ENCODE results near the gene FAM187B.

FAM187B gene

DNA sequence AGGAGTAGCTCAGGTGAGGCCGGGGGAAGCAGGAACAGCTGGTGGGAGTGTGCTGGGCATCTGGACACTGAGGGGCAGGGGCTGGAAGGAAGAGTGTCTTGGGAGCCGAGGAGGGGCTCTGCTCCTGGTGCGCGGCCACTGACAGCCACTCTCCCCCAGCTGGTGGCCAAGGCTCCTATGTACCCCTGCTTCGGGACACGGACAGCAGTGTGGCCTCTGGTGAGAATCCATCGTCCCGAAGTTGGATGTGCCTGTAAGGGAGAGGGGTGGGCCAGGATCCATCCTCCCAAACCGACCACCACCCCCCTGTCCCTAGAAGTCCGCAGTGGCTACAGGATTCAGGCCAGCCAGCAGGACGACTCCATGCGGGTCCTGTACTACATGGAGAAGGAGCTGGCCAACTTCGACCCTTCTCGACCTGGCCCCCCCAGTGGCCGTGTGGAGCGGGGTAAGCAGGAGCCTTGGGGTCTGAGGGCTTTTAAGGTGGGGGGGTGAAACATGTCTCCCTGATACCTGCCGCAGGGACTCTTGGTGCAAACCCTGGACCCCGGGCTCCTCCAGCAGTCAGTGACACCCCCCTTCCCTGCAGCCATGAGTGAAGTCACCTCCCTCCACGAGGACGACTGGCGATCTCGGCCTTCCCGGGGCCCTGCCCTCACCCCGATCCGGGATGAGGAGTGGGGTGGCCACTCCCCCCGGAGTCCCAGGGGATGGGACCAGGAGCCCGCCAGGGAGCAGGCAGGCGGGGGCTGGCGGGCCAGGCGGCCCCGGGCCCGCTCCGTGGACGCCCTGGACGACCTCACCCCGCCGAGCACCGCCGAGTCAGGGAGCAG lies 38.2 kb upstream of the FAM187B start:
- no peak for DNase-seq (ENCODE audit: low read depth)
- peak overlapping the region; percentile 85 for H3K4me3 ChIP-seq (ENCODE audit: low read depth, low read length)
- in situ Hi-C loops (cut with HindIII; ENCODE audit: low sequenced_read_pairs): no loop called here
- TF ChIP-seq, protein P1, sequence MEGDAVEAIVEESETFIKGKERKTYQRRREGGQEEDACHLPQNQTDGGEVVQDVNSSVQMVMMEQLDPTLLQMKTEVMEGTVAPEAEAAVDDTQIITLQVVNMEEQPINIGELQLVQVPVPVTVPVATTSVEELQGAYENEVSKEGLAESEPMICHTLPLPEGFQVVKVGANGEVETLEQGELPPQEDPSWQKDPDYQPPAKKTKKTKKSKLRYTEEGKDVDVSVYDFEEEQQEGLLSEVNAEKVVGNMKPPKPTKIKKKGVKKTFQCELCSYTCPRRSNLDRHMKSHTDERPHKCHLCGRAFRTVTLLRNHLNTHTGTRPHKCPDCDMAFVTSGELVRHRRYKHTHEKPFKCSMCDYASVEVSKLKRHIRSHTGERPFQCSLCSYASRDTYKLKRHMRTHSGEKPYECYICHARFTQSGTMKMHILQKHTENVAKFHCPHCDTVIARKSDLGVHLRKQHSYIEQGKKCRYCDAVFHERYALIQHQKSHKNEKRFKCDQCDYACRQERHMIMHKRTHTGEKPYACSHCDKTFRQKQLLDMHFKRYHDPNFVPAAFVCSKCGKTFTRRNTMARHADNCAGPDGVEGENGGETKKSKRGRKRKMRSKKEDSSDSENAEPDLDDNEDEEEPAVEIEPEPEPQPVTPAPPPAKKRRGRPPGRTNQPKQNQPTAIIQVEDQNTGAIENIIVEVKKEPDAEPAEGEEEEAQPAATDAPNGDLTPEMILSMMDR (IDR thresholded peaks at IDR 0.05; ENCODE audit: low read depth, low read length, missing control alignments): no peak

GRCh38 chr19:35265900-35266519 lies 37.5 kb upstream of the FAM187B start:
- no peak overlapping the region for H3K4me3 ChIP-seq (ENCODE audit: low read depth, low read length)
- in situ Hi-C loops (cut with HindIII; ENCODE audit: low sequenced_read_pairs): no loop called here
- DNase-seq (ENCODE audit: low read depth): no peak
- TF ChIP-seq, protein P1 (IDR thresholded peaks at IDR 0.05; ENCODE audit: low read depth, low read length, missing control alignments): no peak

GRCh38 chr19:35265126-35265899 lies 36.8 kb upstream of the FAM187B start:
- H3K4me3 ChIP-seq (ENCODE audit: low read depth, low read length): no peak overlapping the region
- in situ Hi-C loops (cut with HindIII; ENCODE audit: low sequenced_read_pairs): no loop called here
- no peak for DNase-seq (ENCODE audit: low read depth)
- TF ChIP-seq, protein P1 (IDR thresholded peaks at IDR 0.05; ENCODE audit: low read depth, low read length, missing control alignments): no peak

GRCh38 chr19:35264268-35265125 lies 36.0 kb upstream of the FAM187B start:
- TF ChIP-seq, protein P1 (IDR thresholded peaks at IDR 0.05; ENCODE audit: low read depth, low read length, missing control alignments): no peak
- DNase-seq (ENCODE audit: low read depth): no peak
- H3K4me3 ChIP-seq (ENCODE audit: low read depth, low read length): no peak overlapping the region
- in situ Hi-C loops (cut with HindIII; ENCODE audit: low sequenced_read_pairs): no loop called here

- H3K4me3 ChIP-seq (ENCODE audit: low read depth, low read length): no peak overlapping the region
- no peak for DNase-seq (ENCODE audit: low read depth)
- TF ChIP-seq, protein P1 (IDR thresholded peaks at IDR 0.05; ENCODE audit: low read depth, low read length, missing control alignments): no peak
- in situ Hi-C loops (cut with HindIII; ENCODE audit: low sequenced_read_pairs): no loop called here
Observed at GRCh38 chr19:35262101-35262761, 33.7 kb upstream of the FAM187B start.

Data from astrocyte of the cerebellum (primary cell).